Measurements from ENCODE around the gene FANCC.

FANCC gene

GRCh38 chr9:95317119-95317892 is at the start of gene FANCC:
TSS of gene FANCC (minus strand) at chr9:95317709. CDS start at chr9:95249291, 68,418 bp downstream.
- H3K4me1 ChIP-seq (ENCODE audit: control insufficient read depth, low read depth, low read length) = peaks cover 12% of the 10 kb centered on the region
- H3K9me3 ChIP-seq (ENCODE audit: control insufficient read depth, low read depth, low read length) = no peaks in the 10 kb centered on the region
- peak within 1 kb of the TSS; percentile 86 for H3K27ac ChIP-seq (ENCODE audit: low read length)
- peak within 1 kb of the TSS; percentile 92 for H3K9ac ChIP-seq (ENCODE audit: low read length)
- no peaks in the 10 kb centered on the region for H3K36me3 ChIP-seq (ENCODE audit: control insufficient read depth, low read depth, low read length)
- H3K4me3 ChIP-seq (ENCODE audit: low read length) = peak within 1 kb of the TSS; percentile 80
- peaks cover 3% of the 10 kb centered on the region for H3K27me3 ChIP-seq (ENCODE audit: control insufficient read depth, insufficient read depth, low read length)

DNA sequence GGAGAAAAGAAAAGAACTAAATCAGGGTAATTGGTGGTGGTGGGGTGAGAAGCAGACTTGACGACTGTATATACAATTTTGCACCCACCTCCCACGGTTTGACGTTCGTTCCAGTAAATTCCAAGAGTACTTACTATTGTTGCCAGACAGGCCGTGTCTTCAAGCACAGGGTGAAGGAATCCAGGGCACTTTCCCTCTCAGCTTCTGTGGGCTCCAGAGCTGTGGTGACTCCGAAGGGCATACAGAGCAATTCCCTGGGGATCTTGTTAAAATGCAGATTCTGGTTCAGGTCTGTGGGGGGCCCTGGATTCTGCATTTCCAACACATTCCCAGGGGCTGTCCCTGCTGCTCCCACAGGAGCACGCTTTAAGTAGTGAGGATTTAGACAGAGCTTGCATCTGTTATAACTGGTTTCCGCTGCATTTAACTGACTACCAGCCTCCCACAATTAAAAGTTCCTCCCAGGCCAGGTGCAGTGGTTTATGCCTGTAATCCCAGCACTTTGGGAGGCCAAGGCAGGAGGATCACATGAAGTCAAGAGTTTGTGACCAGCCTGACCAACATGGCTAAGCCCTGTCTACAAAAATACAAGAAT is 49.3 kb upstream of the FANCC start:
- no peak overlapping the region for H3K27ac ChIP-seq (ENCODE audit: low read length)
- no peaks in the 10 kb centered on the region for H3K9me3 ChIP-seq (ENCODE audit: control insufficient read depth, low read depth, low read length)
- no peak overlapping the region for H3K9ac ChIP-seq (ENCODE audit: low read length)
- H3K4me1 ChIP-seq (ENCODE audit: control insufficient read depth, low read depth, low read length) = peaks cover 13% of the 10 kb centered on the region
- H3K36me3 ChIP-seq (ENCODE audit: control insufficient read depth, low read depth, low read length) = no peaks in the 10 kb centered on the region
- no peak overlapping the region for H3K4me3 ChIP-seq (ENCODE audit: low read length)
- peaks cover 5% of the 10 kb centered on the region for H3K27me3 ChIP-seq (ENCODE audit: control insufficient read depth, insufficient read depth, low read length)

- Histone ChIP-seq H3K9ac (ENCODE audit: low read length) (no peak overlapping the region), H3K4me3 (ENCODE audit: low read length) (no peak overlapping the region), H3K27ac (ENCODE audit: low read length) (no peak overlapping the region), H3K27me3 (ENCODE audit: control insufficient read depth, insufficient read depth, low read length) (peaks cover 5% of the 10 kb centered on the region), H3K36me3 (ENCODE audit: control insufficient read depth, low read depth, low read length) (no peaks in the 10 kb centered on the region), H3K9me3 (ENCODE audit: control insufficient read depth, low read depth, low read length) (no peaks in the 10 kb centered on the region), H3K4me1 (ENCODE audit: control insufficient read depth, low read depth, low read length) (peaks cover 16% of the 10 kb centered on the region)
These were observed 48.3 kb upstream of the FANCC start for GRCh38 chr9:95365766-95366165.

DNA sequence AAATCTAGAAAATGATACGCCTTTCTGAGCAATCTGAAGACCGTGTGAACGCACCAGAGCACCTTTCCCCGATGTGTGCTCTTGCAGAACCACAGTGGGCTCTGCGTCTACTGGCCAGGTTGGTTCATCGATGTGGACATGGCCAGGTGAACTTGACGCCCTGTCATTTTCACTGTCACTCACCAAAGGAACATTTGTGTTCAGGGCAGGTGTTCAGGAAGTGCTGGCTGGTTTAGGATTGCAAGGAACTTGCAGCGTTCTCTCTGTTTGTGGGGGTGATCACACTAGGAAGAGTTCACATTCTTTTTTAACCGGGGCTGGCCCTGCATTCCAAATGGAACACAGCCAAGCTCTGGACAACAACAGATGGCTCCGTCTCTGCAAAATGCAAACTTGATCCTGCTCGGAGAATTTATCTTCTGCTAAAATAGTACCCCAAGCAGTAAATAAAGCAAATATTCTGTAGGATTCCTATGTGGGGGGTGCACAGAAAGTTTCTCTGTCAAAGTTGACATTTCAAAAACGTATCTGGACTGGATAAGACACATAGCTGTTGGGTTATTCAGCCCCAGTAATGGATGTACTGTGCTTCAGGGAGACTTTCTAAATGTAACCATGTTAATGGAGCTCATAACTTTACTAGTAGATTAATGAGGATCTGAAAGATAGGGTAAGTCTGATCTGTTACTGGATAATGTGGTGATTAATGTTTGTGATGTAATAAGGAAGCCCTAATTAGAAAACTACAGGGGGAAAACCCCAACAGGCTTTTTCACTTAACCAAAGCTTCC is 45.7 kb upstream of the FANCC start:
- Histone ChIP-seq H3K36me3 (ENCODE audit: control insufficient read depth, low read depth, low read length) (no peaks in the 10 kb centered on the region), H3K27ac (ENCODE audit: low read length) (no peak overlapping the region), H3K4me1 (ENCODE audit: control insufficient read depth, low read depth, low read length) (peaks cover 18% of the 10 kb centered on the region), H3K9me3 (ENCODE audit: control insufficient read depth, low read depth, low read length) (no peaks in the 10 kb centered on the region), H3K27me3 (ENCODE audit: control insufficient read depth, insufficient read depth, low read length) (peaks cover 5% of the 10 kb centered on the region), H3K4me3 (ENCODE audit: low read length) (no peak overlapping the region), H3K9ac (ENCODE audit: low read length) (no peak overlapping the region)

GRCh38 chr9:95360866-95361265 is 43.4 kb upstream of the FANCC start:
- H3K27me3 ChIP-seq (ENCODE audit: control insufficient read depth, insufficient read depth, low read length) = peaks cover 4% of the 10 kb centered on the region
- no peaks in the 10 kb centered on the region for H3K9me3 ChIP-seq (ENCODE audit: control insufficient read depth, low read depth, low read length)
- no peak overlapping the region for H3K27ac ChIP-seq (ENCODE audit: low read length)
- no peak overlapping the region for H3K9ac ChIP-seq (ENCODE audit: low read length)
- peaks cover 9% of the 10 kb centered on the region for H3K4me1 ChIP-seq (ENCODE audit: control insufficient read depth, low read depth, low read length)
- H3K4me3 ChIP-seq (ENCODE audit: low read length) = no peak overlapping the region
- no peaks in the 10 kb centered on the region for H3K36me3 ChIP-seq (ENCODE audit: control insufficient read depth, low read depth, low read length)

- Histone ChIP-seq H3K9ac (ENCODE audit: low read length) (no peak overlapping the region), H3K27me3 (ENCODE audit: control insufficient read depth, insufficient read depth, low read length) (no peaks in the 10 kb centered on the region), H3K4me1 (ENCODE audit: control insufficient read depth, low read depth, low read length) (peaks cover 4% of the 10 kb centered on the region), H3K36me3 (ENCODE audit: control insufficient read depth, low read depth, low read length) (no peaks in the 10 kb centered on the region), H3K4me3 (ENCODE audit: low read length) (no peak overlapping the region), H3K9me3 (ENCODE audit: control insufficient read depth, low read depth, low read length) (no peaks in the 10 kb centered on the region), H3K27ac (ENCODE audit: low read length) (no peak overlapping the region)
These were observed 39.8 kb upstream of the FANCC start for GRCh38 chr9:95357316-95357715.

DNA sequence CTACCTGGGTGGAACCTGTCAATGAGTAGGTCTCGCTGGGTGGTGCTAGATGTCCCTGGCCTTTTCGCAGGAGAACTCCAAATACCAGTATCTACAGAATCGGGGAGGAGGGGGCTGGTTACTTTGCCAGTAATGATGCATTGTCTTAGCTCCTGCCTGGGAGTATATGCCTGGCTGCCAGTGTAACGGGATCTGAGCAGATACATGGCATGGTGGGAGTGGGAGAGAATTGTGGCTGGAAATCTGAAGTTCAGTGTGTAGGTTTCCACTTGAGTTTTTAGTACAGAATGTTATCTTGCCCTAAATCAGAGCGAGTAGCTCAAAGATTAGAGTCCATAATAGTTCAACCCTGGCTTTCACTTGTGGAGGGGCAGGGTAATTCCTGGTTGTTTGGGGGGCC is 38.0 kb upstream of the FANCC start:
- no peaks in the 10 kb centered on the region for H3K36me3 ChIP-seq (ENCODE audit: control insufficient read depth, low read depth, low read length)
- no peak overlapping the region for H3K27ac ChIP-seq (ENCODE audit: low read length)
- H3K4me3 ChIP-seq (ENCODE audit: low read length) = no peak overlapping the region
- no peak overlapping the region for H3K9ac ChIP-seq (ENCODE audit: low read length)
- no peaks in the 10 kb centered on the region for H3K4me1 ChIP-seq (ENCODE audit: control insufficient read depth, low read depth, low read length)
- H3K27me3 ChIP-seq (ENCODE audit: control insufficient read depth, insufficient read depth, low read length) = peaks cover 10% of the 10 kb centered on the region
- H3K9me3 ChIP-seq (ENCODE audit: control insufficient read depth, low read depth, low read length) = no peaks in the 10 kb centered on the region

DNA sequence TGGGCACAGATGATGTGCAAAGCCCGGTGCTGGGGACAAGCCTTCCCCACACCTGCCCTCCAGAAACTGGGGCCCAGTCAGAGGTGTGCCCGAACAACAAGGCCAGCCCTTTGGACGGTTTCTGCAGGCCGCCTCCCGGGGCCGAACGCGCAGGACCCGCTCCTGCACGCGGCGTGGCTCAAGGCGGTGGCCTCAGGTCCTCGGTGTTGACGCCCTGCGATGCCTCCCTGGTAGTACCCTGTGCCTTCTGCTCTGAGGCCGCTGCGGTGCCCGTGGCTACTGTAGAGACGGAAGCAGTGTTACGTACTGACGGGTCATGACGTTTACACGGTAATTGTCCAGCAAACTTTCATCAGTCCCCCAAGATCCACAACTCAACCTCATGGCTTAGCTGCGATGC is 33.5 kb upstream of the FANCC start:
- Histone ChIP-seq H3K4me3 (ENCODE audit: low read length) (no peak overlapping the region), H3K27ac (ENCODE audit: low read length) (no peak overlapping the region), H3K4me1 (ENCODE audit: control insufficient read depth, low read depth, low read length) (no peaks in the 10 kb centered on the region), H3K9ac (ENCODE audit: low read length) (no peak overlapping the region), H3K9me3 (ENCODE audit: control insufficient read depth, low read depth, low read length) (no peaks in the 10 kb centered on the region), H3K27me3 (ENCODE audit: control insufficient read depth, insufficient read depth, low read length) (peaks cover 40% of the 10 kb centered on the region), H3K36me3 (ENCODE audit: control insufficient read depth, low read depth, low read length) (no peaks in the 10 kb centered on the region)

DNA sequence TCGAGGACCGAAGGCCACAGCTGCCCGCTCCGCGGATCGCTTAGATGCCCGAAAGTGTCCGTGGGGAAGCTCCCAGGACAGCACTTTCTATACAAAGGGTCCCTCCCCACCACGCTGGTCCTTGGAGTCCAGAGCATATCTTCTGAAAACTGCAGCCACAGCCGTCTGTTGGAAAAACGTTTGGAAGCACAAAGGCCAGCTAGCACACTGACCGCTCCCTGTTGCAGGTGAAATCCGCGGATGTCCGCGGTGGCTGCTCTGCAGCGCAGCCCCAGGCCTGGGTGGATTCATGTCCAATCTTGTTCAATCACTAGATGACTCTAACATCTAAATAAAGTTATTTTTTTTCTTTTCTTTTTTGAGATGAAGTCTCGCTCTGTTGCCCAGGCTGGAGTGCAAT is 32.8 kb upstream of the FANCC start:
- Histone ChIP-seq H3K9me3 (ENCODE audit: control insufficient read depth, low read depth, low read length) (no peaks in the 10 kb centered on the region), H3K27me3 (ENCODE audit: control insufficient read depth, insufficient read depth, low read length) (peaks cover 40% of the 10 kb centered on the region), H3K9ac (ENCODE audit: low read length) (no peak overlapping the region), H3K4me1 (ENCODE audit: control insufficient read depth, low read depth, low read length) (no peaks in the 10 kb centered on the region), H3K27ac (ENCODE audit: low read length) (no peak overlapping the region), H3K4me3 (ENCODE audit: low read length) (peak overlapping the region; percentile 58), H3K36me3 (ENCODE audit: control insufficient read depth, low read depth, low read length) (no peaks in the 10 kb centered on the region)

GRCh38 chr9:95349091-95350038 is 31.9 kb upstream of the FANCC start:
- Histone ChIP-seq H3K9ac (ENCODE audit: low read length) (peak overlapping the region; percentile 17), H3K4me1 (ENCODE audit: control insufficient read depth, low read depth, low read length) (no peaks in the 10 kb centered on the region), H3K4me3 (ENCODE audit: low read length) (peak overlapping the region; percentile 58), H3K27ac (ENCODE audit: low read length) (no peak overlapping the region), H3K27me3 (ENCODE audit: control insufficient read depth, insufficient read depth, low read length) (peaks cover 40% of the 10 kb centered on the region), H3K36me3 (ENCODE audit: control insufficient read depth, low read depth, low read length) (no peaks in the 10 kb centered on the region), H3K9me3 (ENCODE audit: control insufficient read depth, low read depth, low read length) (no peaks in the 10 kb centered on the region)

GRCh38 chr9:95346021-95346420 is 28.5 kb upstream of the FANCC start:
- Histone ChIP-seq H3K36me3 (ENCODE audit: control insufficient read depth, low read depth, low read length) (no peaks in the 10 kb centered on the region), H3K9ac (ENCODE audit: low read length) (no peak overlapping the region), H3K27ac (ENCODE audit: low read length) (no peak overlapping the region)

More at GRCh38 chr9:95346021-95346420, 28.5 kb upstream of the FANCC start:
- Histone ChIP-seq H3K27me3 (ENCODE audit: control insufficient read depth, insufficient read depth, low read length) (peaks cover 35% of the 10 kb centered on the region), H3K9me3 (ENCODE audit: control insufficient read depth, low read depth, low read length) (no peaks in the 10 kb centered on the region), H3K4me1 (ENCODE audit: control insufficient read depth, low read depth, low read length) (no peaks in the 10 kb centered on the region), H3K4me3 (ENCODE audit: low read length) (no peak overlapping the region)

All from iPS-18a (cell line).